Measurements from ENCODE around the gene AMIGO2.
"Not testable (repeated sequence)": the region's sequence is repeated elsewhere in the genome, so short reads cannot be mapped to it uniquely, and the experiment has no call there.

The AMIGO2 gene

GRCh38 chr12:47071241-47071852, 8.4 kb downstream of the AMIGO2 start:
- no peak for DNase-seq (ENCODE audit: extremely low read depth, low read depth)

GRCh38 chr12:47070310-47070709, 9.4 kb downstream of the AMIGO2 start:
- TF ChIP-seq CTCF (IDR thresholded peaks at IDR 0.05; ENCODE audit: low read depth, low read length) = no peak
- no peak for DNase-seq (ENCODE audit: extremely low read depth, low read depth)

More at GRCh38 chr12:47071241-47071852, 8.4 kb downstream of the AMIGO2 start:
- TF ChIP-seq CTCF (IDR thresholded peaks at IDR 0.05; ENCODE audit: low read depth, low read length) = peak; percentile 25

- no peak for TF ChIP-seq CTCF (IDR thresholded peaks at IDR 0.05; ENCODE audit: low read depth, low read length)
- DNase-seq (ENCODE audit: extremely low read depth, low read depth) = no peak
These were observed 11.2 kb downstream of the AMIGO2 start for GRCh38 chr12:47068539-47068938.

- TF ChIP-seq CTCF (IDR thresholded peaks at IDR 0.05; ENCODE audit: low read depth, low read length) = no peak
- DNase-seq (ENCODE audit: extremely low read depth, low read depth) = no peak
These were observed 11.9 kb downstream of the AMIGO2 start for GRCh38 chr12:47067771-47068431.

GRCh38 chr12:47067176-47067575, 12.6 kb downstream of the AMIGO2 start:
- DNase-seq (ENCODE audit: extremely low read depth, low read depth) = no peak
- TF ChIP-seq CTCF (IDR thresholded peaks at IDR 0.05; ENCODE audit: low read depth, low read length) = no peak

GRCh38 chr12:47066278-47067025, 13.3 kb downstream of the AMIGO2 start:
- DNase-seq (ENCODE audit: extremely low read depth, low read depth) = no peak
- no peak for TF ChIP-seq CTCF (IDR thresholded peaks at IDR 0.05; ENCODE audit: low read depth, low read length)

- TF ChIP-seq CTCF (IDR thresholded peaks at IDR 0.05; ENCODE audit: low read depth, low read length) = no peak
- no peak for DNase-seq (ENCODE audit: extremely low read depth, low read depth)
These were observed 14.2 kb downstream of the AMIGO2 start for GRCh38 chr12:47065546-47065945.

- DNase-seq (ENCODE audit: extremely low read depth, low read depth) = not testable (repeated sequence)
These were observed 21.1 kb downstream of the AMIGO2 start for GRCh38 chr12:47058640-47059039.

GRCh38 chr12:47056944-47057343, 22.8 kb downstream of the AMIGO2 start:
- not testable (repeated sequence) for DNase-seq (ENCODE audit: extremely low read depth, low read depth)

- DNase-seq (ENCODE audit: extremely low read depth, low read depth) = not testable (repeated sequence)
These were observed 23.9 kb downstream of the AMIGO2 start for GRCh38 chr12:47055856-47056255.
